Measurements from ENCODE around the gene LEMD1. TPM values are rescaled to one million over a fixed set of nuclear protein-coding genes. Genes with fewer than 3 reads are reported as not detected.
A peak's percentile ranks its signal among the peaks of the same experiment; 100 is the strongest.

Gene LEMD1
- total and polyA plus RNA-seq, 2 donors (not counting 1 experiment from before 2014, with no cell fraction given): not detected

DNA sequence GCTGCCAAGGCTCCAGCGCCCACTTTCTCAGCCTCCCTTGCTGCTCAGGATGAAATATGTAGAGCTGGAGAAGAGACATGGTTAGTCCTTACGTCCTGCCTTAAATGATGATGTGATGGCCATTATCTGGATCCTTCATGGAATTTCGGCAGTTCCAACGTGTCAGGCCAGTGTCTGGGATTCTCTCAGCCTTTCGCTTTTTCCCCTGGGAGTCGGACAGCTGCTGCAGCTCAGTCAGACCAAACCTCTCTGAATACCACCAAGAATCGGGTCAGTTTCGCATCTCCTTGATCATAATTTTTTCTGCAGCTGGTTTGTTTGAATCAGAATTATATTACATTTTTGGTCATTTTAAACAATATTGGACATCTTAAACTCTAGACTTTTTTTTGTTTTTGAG lies 42.8 kb downstream of the LEMD1 start:
- Histone ChIP-seq H3K4me1 (ENCODE audit: control insufficient read depth, extremely low read depth, insufficient read depth, low read length) (peaks cover 2% of the 10 kb centered on the region), H3K9ac (ENCODE audit: insufficient read depth, low read length) (no peak overlapping the region), H3K9me3 (ENCODE audit: control insufficient read depth, insufficient read depth, low read depth, low read length) (no peaks in the 10 kb centered on the region), H3K36me3 (ENCODE audit: control insufficient read depth, insufficient read depth, low read length) (no peaks in the 10 kb centered on the region), H3K27ac (ENCODE audit: insufficient read depth, low read length) (no peak overlapping the region), H3K79me2 (ENCODE audit: control insufficient read depth, insufficient read depth, low read length) (no peaks in the 10 kb centered on the region), H2AFZ (ENCODE audit: low read length) (no peak overlapping the region), H3K4me3 (replicated peaks in 1 of 4; ENCODE audit: control extremely low read depth in 1 of 4, insufficient read depth in 1 of 4, low read depth in 3 of 4, low read length in 4 of 4) (no peak overlapping the region), H4K20me1 (ENCODE audit: control insufficient read depth, extremely low read depth, insufficient read depth, low read length) (no peaks in the 10 kb centered on the region), H3K27me3 (ENCODE audit: control insufficient read depth, insufficient read depth, low read length) (peaks cover 7% of the 10 kb centered on the region), H3K4me2 (ENCODE audit: extremely low read depth, insufficient read depth, low read length) (no peak overlapping the region)
- no peak for DNase-seq (ENCODE audit: low read depth in 2 of 2)
- TF ChIP-seq EZH2 (IDR thresholded peaks at IDR 0.05; ENCODE audit: low read length, missing control alignments): no peak
- TF ChIP-seq CTCF (conservative IDR thresholded peaks at IDR 0.05 in 1 of 2, IDR thresholded peaks at IDR 0.05 in 1 of 2; ENCODE audit: low read depth in 1 of 2, low read length in 2 of 2): no peak

GRCh38 chr1:205377355-205377754 lies 44.5 kb downstream of the LEMD1 start:
- H3K9ac ChIP-seq (ENCODE audit: insufficient read depth, low read length): no peak overlapping the region
- H3K4me3 ChIP-seq (replicated peaks in 1 of 4; ENCODE audit: control extremely low read depth in 1 of 4, insufficient read depth in 1 of 4, low read depth in 3 of 4, low read length in 4 of 4): no peak overlapping the region
- no peaks in the 10 kb centered on the region for H4K20me1 ChIP-seq (ENCODE audit: control insufficient read depth, extremely low read depth, insufficient read depth, low read length)
- H3K79me2 ChIP-seq (ENCODE audit: control insufficient read depth, insufficient read depth, low read length): no peaks in the 10 kb centered on the region
- H3K27me3 ChIP-seq (ENCODE audit: control insufficient read depth, insufficient read depth, low read length): peaks cover 7% of the 10 kb centered on the region
- no peak overlapping the region for H3K4me2 ChIP-seq (ENCODE audit: extremely low read depth, insufficient read depth, low read length)
- H2AFZ ChIP-seq (ENCODE audit: low read length): no peak overlapping the region
- no peaks in the 10 kb centered on the region for H3K9me3 ChIP-seq (ENCODE audit: control insufficient read depth, insufficient read depth, low read depth, low read length)
- H3K27ac ChIP-seq (ENCODE audit: insufficient read depth, low read length): no peak overlapping the region
- H3K4me1 ChIP-seq (ENCODE audit: control insufficient read depth, extremely low read depth, insufficient read depth, low read length): peaks cover 8% of the 10 kb centered on the region
- H3K36me3 ChIP-seq (ENCODE audit: control insufficient read depth, insufficient read depth, low read length): no peaks in the 10 kb centered on the region
- DNase-seq (ENCODE audit: low read depth in 2 of 2): no peak
- TF ChIP-seq CTCF (conservative IDR thresholded peaks at IDR 0.05 in 1 of 2, IDR thresholded peaks at IDR 0.05 in 1 of 2; ENCODE audit: low read depth in 1 of 2, low read length in 2 of 2): no peak
- TF ChIP-seq EZH2 (IDR thresholded peaks at IDR 0.05; ENCODE audit: low read length, missing control alignments): no peak

DNA sequence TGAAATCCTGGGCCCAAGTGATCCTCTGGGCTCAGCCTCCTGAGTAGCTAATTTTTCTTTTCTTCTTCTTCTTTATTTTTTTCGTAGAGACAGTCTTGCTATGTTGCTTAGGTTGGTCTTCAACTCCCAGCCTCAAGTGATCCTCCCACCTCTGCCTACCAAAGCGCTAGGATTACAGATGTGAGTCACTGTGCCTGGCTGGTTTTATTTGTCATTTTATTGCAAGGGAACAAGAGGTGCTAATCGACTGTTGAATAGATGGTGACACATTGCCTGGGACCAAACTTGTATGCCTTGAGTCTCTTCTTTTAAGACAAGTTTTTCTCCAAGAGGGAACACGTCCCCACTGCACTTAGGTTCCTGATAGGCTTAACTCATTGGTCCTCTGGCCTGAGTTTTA lies 45.1 kb downstream of the LEMD1 start:
- Histone ChIP-seq H4K20me1 (ENCODE audit: control insufficient read depth, extremely low read depth, insufficient read depth, low read length) (no peaks in the 10 kb centered on the region), H3K36me3 (ENCODE audit: control insufficient read depth, insufficient read depth, low read length) (no peaks in the 10 kb centered on the region), H3K9ac (ENCODE audit: insufficient read depth, low read length) (no peak overlapping the region), H3K79me2 (ENCODE audit: control insufficient read depth, insufficient read depth, low read length) (no peaks in the 10 kb centered on the region), H3K27me3 (ENCODE audit: control insufficient read depth, insufficient read depth, low read length) (peaks cover 7% of the 10 kb centered on the region), H2AFZ (ENCODE audit: low read length) (no peak overlapping the region), H3K4me2 (ENCODE audit: extremely low read depth, insufficient read depth, low read length) (no peak overlapping the region), H3K4me3 (replicated peaks in 1 of 4; ENCODE audit: control extremely low read depth in 1 of 4, insufficient read depth in 1 of 4, low read depth in 3 of 4, low read length in 4 of 4) (no peak overlapping the region), H3K4me1 (ENCODE audit: control insufficient read depth, extremely low read depth, insufficient read depth, low read length) (peaks cover 8% of the 10 kb centered on the region), H3K27ac (ENCODE audit: insufficient read depth, low read length) (no peak overlapping the region), H3K9me3 (ENCODE audit: control insufficient read depth, insufficient read depth, low read depth, low read length) (no peaks in the 10 kb centered on the region)
- TF ChIP-seq EZH2 (IDR thresholded peaks at IDR 0.05; ENCODE audit: low read length, missing control alignments): no peak
- TF ChIP-seq CTCF (conservative IDR thresholded peaks at IDR 0.05 in 1 of 2, IDR thresholded peaks at IDR 0.05 in 1 of 2; ENCODE audit: low read depth in 1 of 2, low read length in 2 of 2): no peak
- DNase-seq (ENCODE audit: low read depth in 2 of 2): peak in 1 of 2 donors; percentile 36
